Measurements from ENCODE around the gene SPATA6. TPM values are rescaled to one million over a fixed set of nuclear protein-coding genes. Genes with fewer than 3 reads are reported as not detected.

The SPATA6 gene
- total RNA-seq, 1 experiment from 2014 or later: 2.7 TPM

- Histone ChIP-seq H3K9me3 (ENCODE audit: low read depth, low read length, poor library complexity, severe bottlenecking) (no peaks in the 10 kb centered on the region), H3K4me3 (ENCODE audit: low read depth, low read length, poor library complexity, severe bottlenecking) (no peak overlapping the region), H3K27ac (ENCODE audit: low read depth, low read length, poor library complexity, severe bottlenecking) (no peak overlapping the region), H3K36me3 (ENCODE audit: insufficient read depth, low read length, poor library complexity, severe bottlenecking) (no peaks in the 10 kb centered on the region), H3K27me3 (replicated peaks; ENCODE audit: insufficient read depth, low read depth, low read length, poor library complexity) (no peaks in the 10 kb centered on the region), H3K4me1 (ENCODE audit: insufficient read depth, low read length, poor library complexity, severe bottlenecking) (no peaks in the 10 kb centered on the region)
- intact Hi-C loops (cut with micrococcal nuclease; ENCODE audit: unreplicated experiment): no loop called here
- no peak for DNase-seq (ENCODE audit: low spot score)
- no TSS peak for BruUV-seq (replicated peaks)
- POLR2A ChIA-PET (ENCODE audit: low non-redundant PET): interaction anchor here (0.7 kb wide), 1 partner anchor 1031 kb away, joined by 3 read pairs; no protein-coding TSS in a partner anchor
- TF ChIP-seq CTCF (conservative IDR thresholded peaks at IDR 0.05; ENCODE audit: low read depth, low read length): no peak
- no peak for TF ChIP-seq EZH2 (IDR thresholded peaks at IDR 0.05; ENCODE audit: borderline replicate concordance, low read depth, low read length, poor library complexity, severe bottlenecking)
- CTCF ChIA-PET: no interaction called here
Measured at GRCh38 chr1:48344373-48344772, 127.6 kb downstream of the SPATA6 start.

- no peaks in the 10 kb centered on the region for H3K9me3 ChIP-seq (ENCODE audit: low read depth, low read length, poor library complexity, severe bottlenecking)
- H3K4me3 ChIP-seq (ENCODE audit: low read depth, low read length, poor library complexity, severe bottlenecking): no peak overlapping the region
- H3K27me3 ChIP-seq (replicated peaks; ENCODE audit: insufficient read depth, low read depth, low read length, poor library complexity): no peaks in the 10 kb centered on the region
- no peaks in the 10 kb centered on the region for H3K36me3 ChIP-seq (ENCODE audit: insufficient read depth, low read length, poor library complexity, severe bottlenecking)
- H3K4me1 ChIP-seq (ENCODE audit: insufficient read depth, low read length, poor library complexity, severe bottlenecking): no peaks in the 10 kb centered on the region
- intact Hi-C loops (cut with micrococcal nuclease; ENCODE audit: unreplicated experiment): no loop called here
- TF ChIP-seq CTCF (conservative IDR thresholded peaks at IDR 0.05; ENCODE audit: low read depth, low read length): no peak
- ChIA-PET POLR2A (ENCODE audit: low non-redundant PET) (no interaction called here), CTCF (no interaction called here)
- no TSS peak for BruUV-seq (replicated peaks)
- no peak for DNase-seq (ENCODE audit: low spot score)
- no peak overlapping the region for H3K27ac ChIP-seq (ENCODE audit: low read depth, low read length, poor library complexity, severe bottlenecking)
Measured at GRCh38 chr1:48341221-48341620, 130.8 kb downstream of the SPATA6 start.

DNA sequence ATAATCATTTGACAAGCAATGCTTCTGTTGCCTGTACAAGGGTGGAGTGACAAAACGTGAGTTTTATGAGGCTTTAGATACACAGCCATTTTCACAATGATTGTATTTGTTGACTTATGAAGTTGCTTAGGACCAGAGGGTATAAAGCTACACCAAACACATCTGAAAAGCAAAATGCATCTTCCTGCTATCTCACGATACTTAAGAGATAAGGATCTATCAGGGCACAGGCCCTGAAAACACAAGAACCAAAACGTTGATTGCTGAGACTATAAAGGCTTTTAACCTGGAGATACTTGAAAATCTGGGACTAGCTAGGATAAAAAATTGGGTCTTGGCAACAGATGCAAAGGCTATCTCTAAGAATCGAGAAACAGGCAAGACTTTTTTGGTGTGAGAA is 133.7 kb downstream of the SPATA6 start:
- ChIA-PET POLR2A (ENCODE audit: low non-redundant PET) (no interaction called here), CTCF (no interaction called here)
- intact Hi-C loops (cut with micrococcal nuclease; ENCODE audit: unreplicated experiment): no loop called here
- no peak for DNase-seq (ENCODE audit: low spot score)
- BruUV-seq (replicated peaks): no TSS peak
- Histone ChIP-seq H3K9me3 (ENCODE audit: low read depth, low read length, poor library complexity, severe bottlenecking) (no peaks in the 10 kb centered on the region), H3K36me3 (ENCODE audit: insufficient read depth, low read length, poor library complexity, severe bottlenecking) (no peaks in the 10 kb centered on the region), H3K4me1 (ENCODE audit: insufficient read depth, low read length, poor library complexity, severe bottlenecking) (no peaks in the 10 kb centered on the region), H3K27me3 (replicated peaks; ENCODE audit: insufficient read depth, low read depth, low read length, poor library complexity) (no peaks in the 10 kb centered on the region), H3K4me3 (ENCODE audit: low read depth, low read length, poor library complexity, severe bottlenecking) (no peak overlapping the region), H3K27ac (ENCODE audit: low read depth, low read length, poor library complexity, severe bottlenecking) (no peak overlapping the region)
- no peak for TF ChIP-seq EZH2 (IDR thresholded peaks at IDR 0.05; ENCODE audit: borderline replicate concordance, low read depth, low read length, poor library complexity, severe bottlenecking)
- TF ChIP-seq CTCF (conservative IDR thresholded peaks at IDR 0.05; ENCODE audit: low read depth, low read length): no peak
